ENCODE data around the gene NUCKS1.

- TF ChIP-seq CTCF (conservative IDR thresholded peaks at IDR 0.05; ENCODE audit: low read length) = no peak
- no peak for TF ChIP-seq EZH2phosphoT487 (IDR thresholded peaks at IDR 0.05; ENCODE audit: borderline replicate concordance, low read depth, low read length)
Observed at GRCh38 chr1:205770618-205771017, 20.6 kb upstream of the NUCKS1 start.
